B cell (primary cell): ENCODE measurements around the gene LIN7A. TPM values are rescaled to one million over a fixed set of nuclear protein-coding genes. Genes with fewer than 3 reads are reported as not detected.

ENCODE experiments used
- ATAC-seq: fragments of 200-7000 bp; cut with Tn5 transposase; one replicate; pipeline ENCODE4 v1.10.0; 2021; ENCODE audit warnings: low read depth, mild to moderate bottlenecking, moderate number of reproducible peaks, moderate library complexity
- CTCF ChIA-PET: fragments of 350-600 bp; sonication (Branson Sonifier 250); formaldehyde crosslinking; loops from one replicate; lab custom pipeline; 2021; ENCODE audit warnings: antibody characterized with exemption, inconsistent platforms; lab: Charles Lee
- POLR2A ChIA-PET: fragments of 350-600 bp; sonication (Branson Sonifier 250); formaldehyde crosslinking; loops from one replicate; lab custom pipeline; 2021; ENCODE audit warnings: antibody characterized with exemption; lab: Charles Lee
- DNase-seq: peaks from one replicate; pipeline ENCODE4 v3.0.0; 2013
- H2AFZ ChIP-seq: 2 replicates; pipeline ENCODE4 v1.6.1; 2012; ENCODE audit warnings: mild to moderate bottlenecking, low read depth, low read length; ENCODE audit not compliant: insufficient read depth, poor library complexity, severe bottlenecking
- H3K27ac ChIP-seq, 2 donors: 1 replicate in 1 of 2; 2 replicates in 1 of 2; pipeline ENCODE4 v1.5.1; 2012 to 2013; ENCODE audit warnings: low read length in 2 of 2, mild to moderate bottlenecking in 2 of 2, moderate library complexity in 1 of 2
- H3K27me3 ChIP-seq, 4 experiments: fragments of 200-600 bp in 1 of 4; sonication (generic) in 1 of 4; replicated peaks in 1 of 4; 1 replicate in 2 of 4; 2 replicates in 2 of 4; pipeline versions ENCODE4 v1.6.1 to v1.7.0; 2013 to 2016; ENCODE audit warnings: low read length in 3 of 4, mild to moderate bottlenecking in 2 of 4, mixed read lengths in 1 of 4, moderate library complexity in 1 of 4; ENCODE audit not compliant: insufficient read depth in 4 of 4, control insufficient read depth in 3 of 4; ENCODE audit errors: control extremely low read depth in 1 of 4
- H3K36me3 ChIP-seq, 2 experiments: replicated peaks in 1 of 2; 1 replicate in 1 of 2; 2 replicates in 1 of 2; pipeline versions ENCODE4 v1.6.1 to v1.7.1; 2013; ENCODE audit warnings: low read length in 1 of 2; ENCODE audit not compliant: insufficient read depth in 2 of 2, control insufficient read depth in 1 of 2; ENCODE audit errors: control extremely low read depth in 1 of 2, extremely low read depth in 1 of 2
- H3K4me1 ChIP-seq, 2 donors: fragments of 200-600 bp in 1 of 2; sonication (generic) in 1 of 2; 1 replicate in 1 of 2; 2 replicates in 1 of 2; pipeline versions ENCODE4 v1.5.1 to v1.6.1; 2013 to 2017; ENCODE audit warnings: low read length in 2 of 2; ENCODE audit not compliant: control insufficient read depth in 2 of 2, insufficient read depth in 2 of 2
- H3K4me2 ChIP-seq: replicated peaks from 2 replicates; pipeline ENCODE3; 2012; ENCODE audit warnings: mild to moderate bottlenecking, low read depth, low read length; ENCODE audit not compliant: poor library complexity, severe bottlenecking
- H3K4me3 ChIP-seq, 5 experiments: fragments of 200-600 bp in 1 of 5; sonication (generic) in 1 of 5; 1 replicate in 3 of 5; 2 replicates in 2 of 5; pipeline versions ENCODE4 v1.5.1 to v1.7.0; 2011 to 2016; ENCODE audit warnings: low read length in 4 of 5, mild to moderate bottlenecking in 4 of 5, low read depth in 2 of 5, control low read depth in 1 of 5, moderate library complexity in 1 of 5; ENCODE audit not compliant: insufficient read depth in 1 of 5; ENCODE audit errors: control extremely low read depth in 1 of 5, extremely low read depth in 1 of 5
- H3K79me2 ChIP-seq: fragments of 200-600 bp; sonication (generic); one replicate; pipeline ENCODE4 v1.6.0; 2016; ENCODE audit warnings: low read length; ENCODE audit not compliant: control insufficient read depth, insufficient read depth
- H3K9ac ChIP-seq: fragments of 200-600 bp; sonication (generic); 2 replicates; pipeline ENCODE4 v1.6.1; 2017; ENCODE audit warnings: mild to moderate bottlenecking, low read length, moderate library complexity
- H3K9me3 ChIP-seq, 3 donors: one replicate each; pipeline versions ENCODE4 v1.6.1 to v1.7.1; 2013; ENCODE audit warnings: low read length in 2 of 3; ENCODE audit not compliant: control insufficient read depth in 2 of 3, insufficient read depth in 1 of 3; ENCODE audit errors: control extremely low read depth in 1 of 3
- H4K20me1 ChIP-seq: 2 replicates; pipeline ENCODE4 v1.6.0; 2012; ENCODE audit warnings: mild to moderate bottlenecking, low read length; ENCODE audit not compliant: insufficient read depth, control insufficient read depth, poor library complexity, severe bottlenecking
- H3K27ac Mint-ChIP-seq: one replicate; pipeline ENCODE4 v1.8.0; 2021; ENCODE audit warnings: mixed read lengths
- H3K27me3 Mint-ChIP-seq: one replicate; pipeline ENCODE4 v1.8.0; 2021; ENCODE audit warnings: mixed read lengths
- H3K4me1 Mint-ChIP-seq: one replicate; pipeline ENCODE4 v1.8.0; 2021; ENCODE audit warnings: mixed read lengths
- H3K4me3 Mint-ChIP-seq: one replicate; pipeline ENCODE4 v1.8.0; 2021; ENCODE audit warnings: mixed read lengths
- H3K9me3 Mint-ChIP-seq: one replicate; pipeline ENCODE4 v1.8.0; 2022; ENCODE audit warnings: mixed read lengths; ENCODE audit not compliant: insufficient read depth
- EZH2 ChIP-seq: IDR thresholded peaks from 2 replicates; pipeline ENCODE4 v1.6.1; 2012; ENCODE audit warnings: borderline replicate concordance, low read depth, mild to moderate bottlenecking, moderate library complexity, low read length; ENCODE audit not compliant: insufficient read depth, poor library complexity, severe bottlenecking
- WGBS: methylation state at CpG from one replicate; pipeline ENCODE4 v1.1.5; 2013; ENCODE audit warnings: missing lambda C conversion rate; ENCODE audit not compliant: insufficient coverage; 5-methylcytosine and 5-hydroxymethylcytosine counted together
- intact Hi-C: fragments of 100-400 bp; cut with micrococcal nuclease; formaldehyde crosslinking; loops from one replicate; pipeline ENCODE4 v1.10.0; 2022
- polyA plus RNA-seq: library from polyadenylated mRNA; depleted of rRNA; stranded (reverse); fragments of >200 nt; gene quantifications from 2 replicates; pipeline ENCODE4 v1.2.3, GENCODE V29; 2012
- total RNA-seq, 2 donors: library from RNA; stranded (reverse); fragments of 120-200 nt in 1 of 2; gene quantifications; 1 replicate in 1 of 2; 2 replicates in 1 of 2; pipeline versions ENCODE4 v1.2.3 to v1.2.4, GENCODE V29; 2013 to 2022
- TF ChIP-seq, protein P1 (sequence below): fragments of 200-600 bp; IDR thresholded peaks from one replicate; pipeline ENCODE4 v1.8.0; 2022; ENCODE audit warnings: antibody characterized with exemption, mild to moderate bottlenecking

Gene LIN7A
- total and polyA plus RNA-seq, 2 donors (not counting 1 experiment from before 2014, with no cell fraction given) = 0.10 TPM; not detected in 1

DNA sequence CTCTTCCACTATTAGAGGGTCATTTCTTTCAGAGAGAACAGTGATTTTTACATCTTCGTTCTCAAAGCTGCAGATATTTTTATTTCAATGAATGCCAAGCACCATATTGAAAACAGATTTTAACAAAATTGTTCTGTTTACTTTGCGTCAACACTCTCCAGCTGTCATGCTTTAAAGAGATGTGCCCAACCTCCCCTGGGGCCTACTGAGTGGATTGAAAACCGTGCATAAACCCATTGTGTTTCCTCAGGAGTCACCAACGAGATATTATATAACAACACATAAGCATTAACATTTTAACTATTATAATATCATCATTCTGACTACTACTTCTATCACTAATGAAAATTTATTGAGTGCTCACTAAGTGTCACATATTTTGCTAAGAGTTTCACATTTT, 139.5 kb downstream of the LIN7A start:
- Histone ChIP-seq H3K27ac (no peak overlapping the region), H3K9me3 (no peaks in the 10 kb centered on the region), H3K4me3 (no peak overlapping the region), H3K27me3 (no peaks in the 10 kb centered on the region), H3K4me2 (no peak overlapping the region), H3K36me3 (no peaks in the 10 kb centered on the region), H3K9ac (no peak overlapping the region), H3K4me1 (no peaks in the 10 kb centered on the region), H2AFZ (no peak overlapping the region), H4K20me1 (no peaks in the 10 kb centered on the region), H3K79me2 (no peaks in the 10 kb centered on the region)
- TF ChIP-seq EZH2 = no peak
- TF ChIP-seq, protein P1, sequence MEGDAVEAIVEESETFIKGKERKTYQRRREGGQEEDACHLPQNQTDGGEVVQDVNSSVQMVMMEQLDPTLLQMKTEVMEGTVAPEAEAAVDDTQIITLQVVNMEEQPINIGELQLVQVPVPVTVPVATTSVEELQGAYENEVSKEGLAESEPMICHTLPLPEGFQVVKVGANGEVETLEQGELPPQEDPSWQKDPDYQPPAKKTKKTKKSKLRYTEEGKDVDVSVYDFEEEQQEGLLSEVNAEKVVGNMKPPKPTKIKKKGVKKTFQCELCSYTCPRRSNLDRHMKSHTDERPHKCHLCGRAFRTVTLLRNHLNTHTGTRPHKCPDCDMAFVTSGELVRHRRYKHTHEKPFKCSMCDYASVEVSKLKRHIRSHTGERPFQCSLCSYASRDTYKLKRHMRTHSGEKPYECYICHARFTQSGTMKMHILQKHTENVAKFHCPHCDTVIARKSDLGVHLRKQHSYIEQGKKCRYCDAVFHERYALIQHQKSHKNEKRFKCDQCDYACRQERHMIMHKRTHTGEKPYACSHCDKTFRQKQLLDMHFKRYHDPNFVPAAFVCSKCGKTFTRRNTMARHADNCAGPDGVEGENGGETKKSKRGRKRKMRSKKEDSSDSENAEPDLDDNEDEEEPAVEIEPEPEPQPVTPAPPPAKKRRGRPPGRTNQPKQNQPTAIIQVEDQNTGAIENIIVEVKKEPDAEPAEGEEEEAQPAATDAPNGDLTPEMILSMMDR = no peak
- ChIA-PET CTCF (no interaction called here), POLR2A (no interaction called here)
- no peak overlapping the region for H3K27ac Mint-ChIP-seq
- intact Hi-C loops = no loop called here
- no peaks in the 10 kb centered on the region for H3K27me3 Mint-ChIP-seq
- H3K4me1 Mint-ChIP-seq = no peaks in the 10 kb centered on the region
- H3K9me3 Mint-ChIP-seq = no peaks in the 10 kb centered on the region
- 80% methylated on average over 2 of the region's 4 CpGs for WGBS
- DNase-seq = no peak
- ATAC-seq = no peak
- no peak overlapping the region for H3K4me3 Mint-ChIP-seq

DNA sequence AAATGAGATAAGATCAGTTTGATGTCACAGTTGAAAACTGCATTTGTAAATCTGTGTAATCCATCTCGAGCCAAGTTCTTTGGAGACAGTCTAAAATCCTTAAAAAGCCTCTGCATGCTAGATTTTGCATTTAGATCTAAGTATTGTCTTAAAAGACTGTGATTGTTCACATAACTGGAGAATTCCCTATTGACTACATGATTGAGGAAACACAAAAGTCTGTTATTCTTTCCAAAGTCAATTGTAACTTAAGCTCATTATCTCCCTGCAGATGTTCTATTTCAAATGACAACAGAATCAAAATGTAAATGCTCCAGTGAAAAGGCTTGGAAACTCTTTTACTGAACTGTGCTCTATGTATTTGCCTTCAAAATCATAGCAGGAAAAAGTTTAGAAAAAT, 143.2 kb downstream of the LIN7A start:
- no CpG with 5 or more reads among the region's 1 CpG for WGBS
- Mint-ChIP-seq H3K27ac (no peak overlapping the region), H3K27me3 (no peaks in the 10 kb centered on the region), H3K4me1 (no peaks in the 10 kb centered on the region), H3K4me3 (no peak overlapping the region), H3K9me3 (no peaks in the 10 kb centered on the region)
- H3K36me3 ChIP-seq = no peaks in the 10 kb centered on the region
- no peaks in the 10 kb centered on the region for H3K4me1 ChIP-seq
- H4K20me1 ChIP-seq = no peaks in the 10 kb centered on the region
- no peaks in the 10 kb centered on the region for H3K27me3 ChIP-seq
- ChIA-PET CTCF (no interaction called here), POLR2A (no interaction called here)
- no peaks in the 10 kb centered on the region for H3K79me2 ChIP-seq
- intact Hi-C loops = no loop called here
- no peak overlapping the region for H3K4me3 ChIP-seq
- H3K9me3 ChIP-seq = peaks cover 0 to 5% (median 0%) of the 10 kb centered on the region in 3 donors
- no peak overlapping the region for H3K9ac ChIP-seq
- no peak overlapping the region for H3K4me2 ChIP-seq
- H2AFZ ChIP-seq = no peak overlapping the region
- ATAC-seq (no peak), DNase-seq (no peak)
- no peak overlapping the region for H3K27ac ChIP-seq
- TF ChIP-seq, protein P1 = no peak
- TF ChIP-seq EZH2 = no peak
